ENCODE measurements around the gene COL19A1. TPM values are rescaled to one million over a fixed set of nuclear protein-coding genes. Genes with fewer than 3 reads are reported as not detected.

COL19A1 gene
- total and polyA plus RNA-seq, 9 of the 15 experiments (the other 6 are each of a cell fraction or from before 2014, with no cell fraction given) = not detected

- H3K79me2 ChIP-seq (ENCODE audit: control insufficient read depth, insufficient read depth, low read length) = no peaks in the 10 kb centered on the region
- H3K4me3 ChIP-seq = no peak overlapping the region
- no TSS peak for BruUV-seq (replicated peaks)
- H2AFZ ChIP-seq (ENCODE audit: low read depth, low read length) = no peak overlapping the region
- H3K9me1 ChIP-seq (ENCODE audit: control insufficient read depth, insufficient read depth, low read length) = no peaks in the 10 kb centered on the region
- H4K20me1 ChIP-seq (replicated peaks; ENCODE audit: control insufficient read depth, insufficient read depth, low read length) = no peaks in the 10 kb centered on the region
- no peaks in the 10 kb centered on the region for H3K4me1 ChIP-seq (replicated peaks in 1 of 2; ENCODE audit: control insufficient read depth in 2 of 2, insufficient read depth in 2 of 2, low read length in 2 of 2)
- no peaks in the 10 kb centered on the region for H3K9me3 ChIP-seq (replicated peaks; ENCODE audit: control insufficient read depth, insufficient read depth, low read depth, low read length)
- POLR2A ChIA-PET = no interaction called here
- WGBS (ENCODE audit: insufficient coverage, low coverage, missing lambda C conversion rate) = 1% methylated on average over 5 of the region's 5 CpGs
- no peak overlapping the region for H3K9ac ChIP-seq (ENCODE audit: insufficient read depth in 1 of 2, low read depth in 2 of 2, low read length in 2 of 2)
- CTCF ChIA-PET (ENCODE audit: low intra/inter-chr PET ratio) = interaction anchor here (1.7 kb wide), 1 partner anchor 331 kb away, joined by 5 read pairs; no protein-coding TSS in a partner anchor
- in situ Hi-C loops (cut with MboI) (no loop called here), intact Hi-C loops (cut with micrococcal nuclease) (loop anchor here (2.0 to 5.0 kb wide), 2 partner anchors 273 to 332 kb away; no protein-coding TSS in a partner anchor)
- H3K27ac ChIP-seq (ENCODE audit: extremely low read depth, low read depth, low read length) = no peak overlapping the region
- peak; percentile 83 for FAIRE-seq
- H3K36me3 ChIP-seq (ENCODE audit: control insufficient read depth, insufficient read depth, low read length) = no peaks in the 10 kb centered on the region
- H3K4me2 ChIP-seq (ENCODE audit: insufficient read depth, low read length) = no peak overlapping the region
- peak; percentile 82 for ATAC-seq
- H3K27me3 ChIP-seq (ENCODE audit: control insufficient read depth in 2 of 2, insufficient read depth in 2 of 2, low read length in 2 of 2) = no peaks in the 10 kb centered on the region; a peak in 1 of 5 replicates
- DNase-seq (ENCODE audit: extremely low read depth in 1 of 4, low spot score in 3 of 4) = peak in 3 of 4 experiments; percentile 8 to 50 (median 36)
- TF ChIP-seq ZC3H8 (IDR thresholded peaks at IDR 0.05) (no peak), RAD21 (CRISPR knock-in tag; conservative IDR thresholded peaks at IDR 0.05 in 1 of 2, IDR thresholded peaks at IDR 0.05 in 1 of 2) (peak; percentile 48 to 63), SMC3 (conservative IDR thresholded peaks at IDR 0.05; ENCODE audit: insufficient read depth, low read depth, low read length) (0 out of 2 replicates have a peak, but pooled peaks have one; percentile 33), DACH1 (IDR thresholded peaks at IDR 0.05; ENCODE audit: partially characterized antibody) (no peak)
- TF ChIP-seq, protein P1, sequence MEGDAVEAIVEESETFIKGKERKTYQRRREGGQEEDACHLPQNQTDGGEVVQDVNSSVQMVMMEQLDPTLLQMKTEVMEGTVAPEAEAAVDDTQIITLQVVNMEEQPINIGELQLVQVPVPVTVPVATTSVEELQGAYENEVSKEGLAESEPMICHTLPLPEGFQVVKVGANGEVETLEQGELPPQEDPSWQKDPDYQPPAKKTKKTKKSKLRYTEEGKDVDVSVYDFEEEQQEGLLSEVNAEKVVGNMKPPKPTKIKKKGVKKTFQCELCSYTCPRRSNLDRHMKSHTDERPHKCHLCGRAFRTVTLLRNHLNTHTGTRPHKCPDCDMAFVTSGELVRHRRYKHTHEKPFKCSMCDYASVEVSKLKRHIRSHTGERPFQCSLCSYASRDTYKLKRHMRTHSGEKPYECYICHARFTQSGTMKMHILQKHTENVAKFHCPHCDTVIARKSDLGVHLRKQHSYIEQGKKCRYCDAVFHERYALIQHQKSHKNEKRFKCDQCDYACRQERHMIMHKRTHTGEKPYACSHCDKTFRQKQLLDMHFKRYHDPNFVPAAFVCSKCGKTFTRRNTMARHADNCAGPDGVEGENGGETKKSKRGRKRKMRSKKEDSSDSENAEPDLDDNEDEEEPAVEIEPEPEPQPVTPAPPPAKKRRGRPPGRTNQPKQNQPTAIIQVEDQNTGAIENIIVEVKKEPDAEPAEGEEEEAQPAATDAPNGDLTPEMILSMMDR (IDR thresholded peaks at IDR 0.05 in 2 of 3, conservative IDR thresholded peaks at IDR 0.05 in 1 of 3; ENCODE audit: insufficient read depth in 2 of 3, low read depth in 1 of 3, low read length in 3 of 3) = peak; percentile 67 to 77 (median 74); a peak in 5 of 6 replicates
- TF ChIP-seq, protein P2, sequence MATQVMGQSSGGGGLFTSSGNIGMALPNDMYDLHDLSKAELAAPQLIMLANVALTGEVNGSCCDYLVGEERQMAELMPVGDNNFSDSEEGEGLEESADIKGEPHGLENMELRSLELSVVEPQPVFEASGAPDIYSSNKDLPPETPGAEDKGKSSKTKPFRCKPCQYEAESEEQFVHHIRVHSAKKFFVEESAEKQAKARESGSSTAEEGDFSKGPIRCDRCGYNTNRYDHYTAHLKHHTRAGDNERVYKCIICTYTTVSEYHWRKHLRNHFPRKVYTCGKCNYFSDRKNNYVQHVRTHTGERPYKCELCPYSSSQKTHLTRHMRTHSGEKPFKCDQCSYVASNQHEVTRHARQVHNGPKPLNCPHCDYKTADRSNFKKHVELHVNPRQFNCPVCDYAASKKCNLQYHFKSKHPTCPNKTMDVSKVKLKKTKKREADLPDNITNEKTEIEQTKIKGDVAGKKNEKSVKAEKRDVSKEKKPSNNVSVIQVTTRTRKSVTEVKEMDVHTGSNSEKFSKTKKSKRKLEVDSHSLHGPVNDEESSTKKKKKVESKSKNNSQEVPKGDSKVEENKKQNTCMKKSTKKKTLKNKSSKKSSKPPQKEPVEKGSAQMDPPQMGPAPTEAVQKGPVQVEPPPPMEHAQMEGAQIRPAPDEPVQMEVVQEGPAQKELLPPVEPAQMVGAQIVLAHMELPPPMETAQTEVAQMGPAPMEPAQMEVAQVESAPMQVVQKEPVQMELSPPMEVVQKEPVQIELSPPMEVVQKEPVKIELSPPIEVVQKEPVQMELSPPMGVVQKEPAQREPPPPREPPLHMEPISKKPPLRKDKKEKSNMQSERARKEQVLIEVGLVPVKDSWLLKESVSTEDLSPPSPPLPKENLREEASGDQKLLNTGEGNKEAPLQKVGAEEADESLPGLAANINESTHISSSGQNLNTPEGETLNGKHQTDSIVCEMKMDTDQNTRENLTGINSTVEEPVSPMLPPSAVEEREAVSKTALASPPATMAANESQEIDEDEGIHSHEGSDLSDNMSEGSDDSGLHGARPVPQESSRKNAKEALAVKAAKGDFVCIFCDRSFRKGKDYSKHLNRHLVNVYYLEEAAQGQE (IDR thresholded peaks at IDR 0.05; ENCODE audit: borderline replicate concordance) = peak; percentile 35; the same call in 1 of the 2 replicates
- TF ChIP-seq, protein P2 (CRISPR knock-in tag; IDR thresholded peaks at IDR 0.05; ENCODE audit: low read depth) = no peak
These were observed 30.8 kb upstream of the COL19A1 start for GRCh38 chr6:69835414-69836179.
